AG09319 (cell line): Measurements from ENCODE around the gene EXPH5.

ENCODE experiments used
- DNase-seq: peaks from one replicate; pipeline ENCODE4 v3.0.0-alpha.2; 2010; ENCODE audit warnings: low read depth; ENCODE audit errors: extremely low read depth
- TF ChIP-seq, protein P1 (sequence below): IDR thresholded peaks from 2 replicates; pipeline ENCODE4 v1.5.1; 2011; ENCODE audit warnings: low read depth, mild to moderate bottlenecking, inconsistent platforms, low read length, moderate library complexity

EXPH5 gene

DNA sequence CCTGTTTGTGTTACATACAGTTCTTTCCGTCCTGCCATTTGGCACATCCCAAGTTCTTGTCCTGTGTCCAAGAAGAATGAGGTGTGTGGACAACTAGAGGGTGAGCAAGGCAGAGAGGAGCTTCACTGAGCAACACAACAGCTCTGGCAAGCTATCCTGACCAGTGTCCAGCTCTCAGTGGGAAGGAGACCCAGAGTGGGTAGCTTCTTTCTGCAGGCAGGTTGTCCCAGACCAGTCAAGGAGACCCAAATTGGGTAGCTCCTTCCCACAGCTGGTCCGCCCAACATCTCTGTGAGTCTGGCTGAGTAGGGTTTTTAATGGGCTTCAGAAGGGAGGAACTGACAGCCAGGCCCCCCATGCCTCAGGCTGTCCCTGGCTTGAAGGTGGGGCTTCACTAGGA, 35.2 kb upstream of the EXPH5 start:
- DNase-seq: no peak
- TF ChIP-seq, protein P1, sequence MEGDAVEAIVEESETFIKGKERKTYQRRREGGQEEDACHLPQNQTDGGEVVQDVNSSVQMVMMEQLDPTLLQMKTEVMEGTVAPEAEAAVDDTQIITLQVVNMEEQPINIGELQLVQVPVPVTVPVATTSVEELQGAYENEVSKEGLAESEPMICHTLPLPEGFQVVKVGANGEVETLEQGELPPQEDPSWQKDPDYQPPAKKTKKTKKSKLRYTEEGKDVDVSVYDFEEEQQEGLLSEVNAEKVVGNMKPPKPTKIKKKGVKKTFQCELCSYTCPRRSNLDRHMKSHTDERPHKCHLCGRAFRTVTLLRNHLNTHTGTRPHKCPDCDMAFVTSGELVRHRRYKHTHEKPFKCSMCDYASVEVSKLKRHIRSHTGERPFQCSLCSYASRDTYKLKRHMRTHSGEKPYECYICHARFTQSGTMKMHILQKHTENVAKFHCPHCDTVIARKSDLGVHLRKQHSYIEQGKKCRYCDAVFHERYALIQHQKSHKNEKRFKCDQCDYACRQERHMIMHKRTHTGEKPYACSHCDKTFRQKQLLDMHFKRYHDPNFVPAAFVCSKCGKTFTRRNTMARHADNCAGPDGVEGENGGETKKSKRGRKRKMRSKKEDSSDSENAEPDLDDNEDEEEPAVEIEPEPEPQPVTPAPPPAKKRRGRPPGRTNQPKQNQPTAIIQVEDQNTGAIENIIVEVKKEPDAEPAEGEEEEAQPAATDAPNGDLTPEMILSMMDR: no peak

DNA sequence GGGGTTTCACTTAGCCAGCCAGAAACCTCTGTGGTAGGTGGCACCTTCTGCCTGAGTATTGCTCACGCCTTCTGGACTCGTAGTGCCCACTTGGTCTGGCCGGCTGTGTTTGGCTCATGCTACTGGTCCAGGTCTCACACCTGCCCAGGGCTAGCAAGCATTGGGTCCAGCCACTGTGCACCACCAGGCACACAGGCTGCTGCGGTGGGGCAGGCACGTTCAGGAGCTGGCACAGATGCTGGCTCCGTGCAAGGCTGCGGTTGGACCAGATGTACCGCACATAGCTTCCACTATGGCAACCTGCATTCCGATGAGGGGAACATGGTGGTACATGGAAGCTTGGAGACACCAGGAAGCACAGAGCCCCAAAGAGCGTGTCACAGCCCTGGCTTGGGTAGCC, 34.8 kb upstream of the EXPH5 start:
- TF ChIP-seq, protein P1: no peak
- DNase-seq: no peak

- TF ChIP-seq, protein P1: no peak
- no peak for DNase-seq
Observed at GRCh38 chr11:108624196-108624925, 30.8 kb upstream of the EXPH5 start.

DNA sequence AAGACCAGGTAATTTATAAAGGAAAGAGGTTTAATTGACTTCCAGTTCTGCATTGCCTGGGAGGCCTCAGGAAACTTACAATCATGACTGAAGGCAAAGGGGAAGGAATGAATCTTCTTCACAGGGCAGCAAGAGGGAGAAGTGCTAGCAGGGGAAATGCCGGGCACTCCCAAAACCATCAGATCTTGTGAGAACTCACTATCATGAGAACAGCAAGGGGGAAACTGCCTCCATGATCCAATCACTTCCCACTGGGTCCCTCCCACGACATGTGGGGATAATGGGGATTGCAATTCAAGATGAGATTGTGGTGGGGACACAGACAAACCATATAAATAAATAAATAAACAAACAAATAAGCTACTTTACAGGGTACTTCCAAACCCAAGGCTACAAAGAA, 28.8 kb upstream of the EXPH5 start:
- DNase-seq: no peak
- TF ChIP-seq, protein P1: no peak

DNA sequence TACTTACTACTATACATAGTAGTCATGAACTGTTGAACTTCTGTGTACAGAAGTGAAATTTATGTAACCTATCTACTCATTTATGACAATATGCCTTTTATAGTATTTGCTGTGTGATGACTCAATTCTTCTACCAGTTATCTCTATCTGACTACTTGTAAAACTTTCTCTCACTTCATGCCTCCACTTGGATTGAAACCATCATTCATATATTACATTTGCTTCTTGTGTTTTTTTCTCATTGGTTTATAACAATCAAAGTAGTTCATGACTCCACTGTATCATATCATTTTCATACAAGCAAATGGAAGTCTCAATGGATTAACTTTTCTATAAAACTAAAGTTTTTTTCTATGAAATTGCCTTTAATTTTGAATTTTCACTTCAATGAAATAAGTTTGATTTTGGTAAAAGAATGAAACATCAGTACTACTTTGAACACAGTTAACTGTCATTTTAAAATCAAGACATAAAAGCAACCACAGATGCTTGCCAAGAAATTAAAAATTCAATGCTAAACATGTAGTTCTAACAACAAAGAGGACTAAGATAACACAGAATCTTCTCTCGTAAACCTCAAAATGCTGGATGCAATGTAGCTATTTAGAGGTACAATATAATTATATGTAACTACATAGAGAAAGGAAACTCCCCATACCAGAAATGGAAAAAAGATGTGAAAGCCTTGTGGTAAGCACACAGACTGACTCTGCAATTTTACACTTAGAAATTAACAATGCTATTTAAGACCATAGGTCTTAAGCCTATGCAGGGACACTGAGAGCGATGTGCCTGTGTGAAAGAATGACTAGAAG, 27.6 kb upstream of the EXPH5 start:
- TF ChIP-seq, protein P1: no peak
- no peak for DNase-seq

DNA sequence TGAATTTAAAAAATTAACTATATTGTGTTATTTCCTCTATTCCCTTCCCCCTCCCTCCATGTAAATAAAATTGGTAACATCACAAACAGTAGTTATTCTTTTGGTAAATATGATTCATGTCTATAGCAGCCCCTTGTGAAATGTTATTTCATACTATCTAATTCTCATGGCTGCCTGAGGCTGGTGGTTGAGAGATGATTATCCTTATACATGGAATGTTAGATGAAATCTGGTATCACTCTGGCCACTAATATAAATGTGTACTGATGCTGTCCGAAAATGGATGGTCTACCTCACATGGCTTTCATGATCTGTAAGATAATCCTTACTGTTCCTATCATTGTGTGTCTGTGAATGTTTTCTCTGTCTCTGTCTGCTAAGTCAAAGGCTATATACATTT, 25.0 kb upstream of the EXPH5 start:
- TF ChIP-seq, protein P1: no peak
- no peak for DNase-seq

GRCh38 chr11:108617055-108617454, 23.5 kb upstream of the EXPH5 start:
- no peak for DNase-seq
- TF ChIP-seq, protein P1: no peak
